Smooth muscle cell (in vitro differentiated cells): ENCODE results near the gene SETD1B. TPM values are rescaled to one million over a fixed set of nuclear protein-coding genes. Genes with fewer than 3 reads are reported as not detected.

Experiments used
- DNase-seq: peaks from one replicate; lab custom pipeline; 2025; ENCODE audit not compliant: unreplicated experiment; lab: John Stamatoyannopoulos, UW
- H2AFZ ChIP-seq: fragments of 200-600 bp; sonication (generic); 2 replicates; pipeline ENCODE4 v1.6.0; 2016; ENCODE audit warnings: antibody characterized with exemption, low read depth, mild to moderate bottlenecking
- H3F3A ChIP-seq: fragments of 200-600 bp; sonication (generic); 2 replicates; pipeline ENCODE4 v1.6.0; 2017; ENCODE audit warnings: antibody characterized with exemption, low read depth
- H3K27ac ChIP-seq: fragments of 200-600 bp; sonication (generic); 2 replicates; pipeline ENCODE4 v1.5.1; 2016; ENCODE audit warnings: low read depth, mild to moderate bottlenecking
- H3K27me3 ChIP-seq: fragments of 200-600 bp; sonication (generic); 2 replicates; pipeline ENCODE4 v1.6.1; 2016; ENCODE audit warnings: low read depth, mild to moderate bottlenecking
- H3K36me3 ChIP-seq: fragments of 200-600 bp; sonication (generic); 2 replicates; pipeline ENCODE4 v1.5.1; 2016; ENCODE audit warnings: low read depth
- H3K4me1 ChIP-seq: fragments of 200-600 bp; sonication (generic); 2 replicates; pipeline ENCODE4 v1.5.1; 2016; ENCODE audit warnings: low read depth
- H3K4me2 ChIP-seq: fragments of 200-600 bp; sonication (generic); 2 replicates; pipeline ENCODE4 v1.6.0; 2016; ENCODE audit warnings: mild to moderate bottlenecking
- H3K4me3 ChIP-seq: fragments of 200-600 bp; sonication (generic); 2 replicates; pipeline ENCODE4 v1.5.1; 2016; ENCODE audit warnings: mild to moderate bottlenecking
- H3K79me2 ChIP-seq: fragments of 200-600 bp; sonication (generic); 2 replicates; pipeline ENCODE4 v1.6.0; 2016; ENCODE audit warnings: low read depth, mild to moderate bottlenecking
- H3K9ac ChIP-seq: fragments of 200-600 bp; sonication (generic); 2 replicates; pipeline ENCODE4 v1.6.0; 2016; ENCODE audit warnings: low read depth
- H3K9me3 ChIP-seq: fragments of 200-600 bp; sonication (generic); replicated peaks from 2 replicates; pipeline ENCODE4 v1.5.1; 2016; ENCODE audit warnings: low read depth
- H4K20me1 ChIP-seq: fragments of 200-600 bp; sonication (generic); 2 replicates; pipeline ENCODE4 v1.6.0; 2016; ENCODE audit warnings: low read depth
- WGBS: methylation state at CpG from one replicate; pipeline ENCODE4 v1.1.7; 2016; ENCODE audit warnings: low lambda C conversion rate; 5-methylcytosine and 5-hydroxymethylcytosine counted together
- polyA plus RNA-seq: library from polyadenylated mRNA; unstranded; fragments of >200 nt; fragmentation: Nextera tagmentation; extraction: Ambion mirVana; gene quantifications from 2 replicates; pipeline ENCODE4 v1.2.1, GENCODE V29; 2016
- total RNA-seq: library from RNA; depleted of rRNA; stranded (reverse); fragments of >200 nt; gene quantifications from 2 replicates; pipeline ENCODE4 v1.2.3, GENCODE V29; 2014
- TF ChIP-seq, protein P1 (sequence below): fragments of 200-600 bp; sonication (generic); IDR thresholded peaks from 2 replicates; pipeline ENCODE4 v1.5.1; 2017; ENCODE audit warnings: borderline replicate concordance, mild to moderate bottlenecking, antibody characterized with exemption; ENCODE audit not compliant: insufficient read depth, poor library complexity, severe bottlenecking

The SETD1B gene
- total and polyA plus RNA-seq, 2 experiments from 2014 or later: 1.9 to 4.2 TPM

DNA sequence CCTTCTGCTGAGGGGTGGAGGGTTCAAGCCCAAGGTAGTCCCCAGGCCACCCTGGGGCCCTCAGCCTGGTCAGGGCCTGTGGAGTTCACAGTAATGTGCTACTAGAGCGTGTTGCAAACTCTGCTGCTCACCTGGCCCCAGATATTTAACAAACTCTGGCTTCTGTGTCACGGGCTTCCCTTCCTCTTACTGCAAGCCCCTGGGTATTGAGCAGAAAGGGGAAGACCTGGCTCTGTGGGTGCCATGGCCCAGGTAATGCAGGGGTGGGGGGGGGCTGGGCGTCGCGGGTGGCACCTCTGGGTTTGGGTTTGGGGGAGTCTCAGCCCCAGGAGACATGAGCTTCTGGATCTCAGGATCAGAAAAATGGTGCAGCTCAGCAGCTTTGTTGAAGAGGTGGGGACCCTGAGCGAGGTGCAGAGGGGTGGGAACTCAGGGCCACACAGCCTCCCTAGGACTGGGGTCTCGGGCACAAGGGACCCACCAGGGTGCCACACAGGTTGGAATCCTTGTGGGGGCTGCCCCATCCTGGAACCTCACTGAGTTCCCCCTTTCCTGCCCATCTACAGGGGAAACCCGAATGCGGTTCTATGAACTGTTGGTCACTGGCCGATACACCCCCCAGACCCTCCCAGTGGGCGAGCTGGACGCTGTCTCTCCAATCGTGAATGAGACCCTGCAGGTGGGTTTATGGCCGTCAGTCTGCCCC is 4.0 kb downstream of the SETD1B start:
- H3K27ac ChIP-seq: no peak overlapping the region
- H3K79me2 ChIP-seq: peaks cover 74% of the 10 kb centered on the region
- TF ChIP-seq, protein P1, sequence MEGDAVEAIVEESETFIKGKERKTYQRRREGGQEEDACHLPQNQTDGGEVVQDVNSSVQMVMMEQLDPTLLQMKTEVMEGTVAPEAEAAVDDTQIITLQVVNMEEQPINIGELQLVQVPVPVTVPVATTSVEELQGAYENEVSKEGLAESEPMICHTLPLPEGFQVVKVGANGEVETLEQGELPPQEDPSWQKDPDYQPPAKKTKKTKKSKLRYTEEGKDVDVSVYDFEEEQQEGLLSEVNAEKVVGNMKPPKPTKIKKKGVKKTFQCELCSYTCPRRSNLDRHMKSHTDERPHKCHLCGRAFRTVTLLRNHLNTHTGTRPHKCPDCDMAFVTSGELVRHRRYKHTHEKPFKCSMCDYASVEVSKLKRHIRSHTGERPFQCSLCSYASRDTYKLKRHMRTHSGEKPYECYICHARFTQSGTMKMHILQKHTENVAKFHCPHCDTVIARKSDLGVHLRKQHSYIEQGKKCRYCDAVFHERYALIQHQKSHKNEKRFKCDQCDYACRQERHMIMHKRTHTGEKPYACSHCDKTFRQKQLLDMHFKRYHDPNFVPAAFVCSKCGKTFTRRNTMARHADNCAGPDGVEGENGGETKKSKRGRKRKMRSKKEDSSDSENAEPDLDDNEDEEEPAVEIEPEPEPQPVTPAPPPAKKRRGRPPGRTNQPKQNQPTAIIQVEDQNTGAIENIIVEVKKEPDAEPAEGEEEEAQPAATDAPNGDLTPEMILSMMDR: no peak
- H3K4me3 ChIP-seq: no peak overlapping the region
- no peaks in the 10 kb centered on the region for H3K36me3 ChIP-seq
- no peaks in the 10 kb centered on the region for H3K9me3 ChIP-seq
- no peak overlapping the region for H2AFZ ChIP-seq
- H3K9ac ChIP-seq: no peak overlapping the region
- no peak for DNase-seq
- H3K4me2 ChIP-seq: no peak overlapping the region
- peaks cover 26% of the 10 kb centered on the region for H3K4me1 ChIP-seq
- no peaks in the 10 kb centered on the region for H3K27me3 ChIP-seq
- H3F3A ChIP-seq: peaks cover 18% of the 10 kb centered on the region
- WGBS: 90% methylated on average over 14 of the region's 14 CpGs
- peaks cover 63% of the 10 kb centered on the region for H4K20me1 ChIP-seq

- H3K4me1 ChIP-seq: peaks cover 29% of the 10 kb centered on the region
- H3K9me3 ChIP-seq: no peaks in the 10 kb centered on the region
- H3K79me2 ChIP-seq: peaks cover 82% of the 10 kb centered on the region
- H3K9ac ChIP-seq: no peak overlapping the region
- no peak overlapping the region for H3K4me2 ChIP-seq
- no peak overlapping the region for H3K4me3 ChIP-seq
- TF ChIP-seq, protein P1: no peak
- WGBS: over 99% methylated on average over 8 of the region's 8 CpGs
- no peaks in the 10 kb centered on the region for H3K27me3 ChIP-seq
- peaks cover 71% of the 10 kb centered on the region for H4K20me1 ChIP-seq
- H3F3A ChIP-seq: peaks cover 11% of the 10 kb centered on the region
- no peak for DNase-seq
- no peak overlapping the region for H3K27ac ChIP-seq
- no peaks in the 10 kb centered on the region for H3K36me3 ChIP-seq
- H2AFZ ChIP-seq: no peak overlapping the region
Measured at GRCh38 chr12:121808623-121809022, 4.8 kb downstream of the SETD1B start.

- no peak overlapping the region for H3K27ac ChIP-seq
- DNase-seq: no peak
- H3K79me2 ChIP-seq: peaks cover 84% of the 10 kb centered on the region
- H3K4me1 ChIP-seq: peaks cover 29% of the 10 kb centered on the region
- H3K9me3 ChIP-seq: no peaks in the 10 kb centered on the region
- TF ChIP-seq, protein P1: no peak
- H3K4me3 ChIP-seq: no peak overlapping the region
- no peaks in the 10 kb centered on the region for H3K36me3 ChIP-seq
- peaks cover 11% of the 10 kb centered on the region for H3F3A ChIP-seq
- peaks cover 79% of the 10 kb centered on the region for H4K20me1 ChIP-seq
- no peak overlapping the region for H3K9ac ChIP-seq
- H2AFZ ChIP-seq: no peak overlapping the region
- H3K4me2 ChIP-seq: no peak overlapping the region
- WGBS: 98% methylated on average over 27 of the region's 27 CpGs
- H3K27me3 ChIP-seq: no peaks in the 10 kb centered on the region
Measured at GRCh38 chr12:121809712-121810116, 5.9 kb downstream of the SETD1B start.
